ENCODE data around the gene U2SURP.
"Not testable (repeated sequence)": the region's sequence is repeated elsewhere in the genome, so short reads cannot be mapped to it uniquely, and the experiment has no call there.

Gene U2SURP

GRCh38 chr3:143024351-143024960 is 23.1 kb downstream of the U2SURP start:
- DNase-seq: no peak

GRCh38 chr3:143031327-143031726 is 30.0 kb downstream of the U2SURP start:
- no peak for DNase-seq

- not testable (repeated sequence) for DNase-seq
Measured at GRCh38 chr3:143031796-143032387, 30.5 kb downstream of the U2SURP start.

GRCh38 chr3:143035466-143036211 is 34.3 kb downstream of the U2SURP start:
- DNase-seq: peak in 1 of 2 donors; percentile 6

GRCh38 chr3:143036557-143036956 is 35.2 kb downstream of the U2SURP start:
- DNase-seq: peak in 1 of 2 donors; percentile 39

GRCh38 chr3:143037867-143038266 is 36.5 kb downstream of the U2SURP start:
- no peak for DNase-seq

- DNase-seq: no peak
Measured at GRCh38 chr3:143040261-143040879, 39.0 kb downstream of the U2SURP start.

GRCh38 chr3:143041903-143042302 is 40.5 kb downstream of the U2SURP start:
- DNase-seq: no peak

GRCh38 chr3:143045639-143046038 is 44.3 kb downstream of the U2SURP start:
- no peak for DNase-seq

- DNase-seq: not testable (repeated sequence)
Measured at GRCh38 chr3:143046075-143046474, 44.7 kb downstream of the U2SURP start.

GRCh38 chr3:143054011-143054410 is 52.6 kb downstream of the U2SURP start:
- no peak for DNase-seq

- DNase-seq: no peak
Measured at GRCh38 chr3:143056372-143056771, 55.0 kb downstream of the U2SURP start.

- no peak for DNase-seq
Measured at GRCh38 chr3:143060906-143061305, 59.5 kb downstream of the U2SURP start.

GRCh38 chr3:143063018-143063417 is 61.6 kb downstream of the U2SURP start:
- no peak for DNase-seq

- DNase-seq: no peak
Measured at GRCh38 chr3:143064777-143065176, 63.4 kb downstream of the U2SURP start.

GRCh38 chr3:143065364-143065763 is 64.0 kb downstream of the U2SURP start:
- DNase-seq: no peak

GRCh38 chr3:143066033-143066432 is 64.7 kb downstream of the U2SURP start:
- no peak for DNase-seq

- no peak for DNase-seq
Measured at GRCh38 chr3:143067201-143067600, 65.8 kb downstream of the U2SURP start.

- no peak for DNase-seq
Measured at GRCh38 chr3:143068059-143068458, 66.7 kb downstream of the U2SURP start.

- DNase-seq: no peak
Measured at GRCh38 chr3:143070977-143071551, 69.7 kb downstream of the U2SURP start.

GRCh38 chr3:143071776-143072175 is 70.4 kb downstream of the U2SURP start:
- no peak for DNase-seq

GRCh38 chr3:143072298-143073020 is 71.1 kb downstream of the U2SURP start:
- not testable (repeated sequence) for DNase-seq

- not testable (repeated sequence) for DNase-seq
Measured at GRCh38 chr3:143073541-143073940, 72.2 kb downstream of the U2SURP start.

All from CD4-positive, alpha-beta T cell treated with Interleukin-1 beta for 1 hour (primary cell).